CD4-positive, alpha-beta T cell treated with Interleukin-6 at 100 ng/mL for 8 hours (primary cell): Measurements from ENCODE around the gene PDIK1L.

Source experiments
- DNase-seq: peaks from one replicate; pipeline ENCODE4 v3.0.0-alpha.2; 2020; ENCODE audit warnings: mixed read lengths, low spot score

Gene PDIK1L

GRCh38 chr1:26155370-26156284 lies 44.0 kb downstream of the PDIK1L start:
- no peak for DNase-seq

- no peak for DNase-seq
Measured at GRCh38 chr1:26156285-26157038, 44.8 kb downstream of the PDIK1L start.

GRCh38 chr1:26158271-26158907 lies 46.8 kb downstream of the PDIK1L start:
- DNase-seq: no peak

GRCh38 chr1:26158908-26159742 lies 47.5 kb downstream of the PDIK1L start, which contains the start of gene FAM110D:
Gene FAM110D (plus strand): TSS chr1:26159079. CDS start chr1:26161292, 2,213 bp downstream.
- no peak for DNase-seq

GRCh38 chr1:26159743-26160039 lies 48.1 kb downstream of the PDIK1L start:
- DNase-seq: no peak

- DNase-seq: no peak
Measured at GRCh38 chr1:26160527-26161414, 49.1 kb downstream of the PDIK1L start.

- no peak for DNase-seq
Measured at GRCh38 chr1:26161415-26162219, 50.0 kb downstream of the PDIK1L start.

- no peak for DNase-seq
Measured at GRCh38 chr1:26162220-26162709, 50.6 kb downstream of the PDIK1L start.

- DNase-seq: no peak
Measured at GRCh38 chr1:26163684-26164035, 52.0 kb downstream of the PDIK1L start.

- peak; percentile 31 for DNase-seq
Measured at GRCh38 chr1:26164036-26164860, 52.6 kb downstream of the PDIK1L start.

- DNase-seq: no peak
Measured at GRCh38 chr1:26164861-26165842, 53.5 kb downstream of the PDIK1L start.

GRCh38 chr1:26166719-26167281 lies 55.2 kb downstream of the PDIK1L start:
- DNase-seq: no peak

- no peak for DNase-seq
Measured at GRCh38 chr1:26168410-26169197, 57.0 kb downstream of the PDIK1L start, which contains the start of gene C1orf232. Gene C1orf232 (minus strand): TSS chr1:26168963. CDS start chr1:26168499, 464 bp downstream.

GRCh38 chr1:26169198-26169554 lies 57.6 kb downstream of the PDIK1L start:
- DNase-seq: no peak

GRCh38 chr1:26169669-26170471 lies 58.2 kb downstream of the PDIK1L start, which contains the start of gene ZNF593:
Gene ZNF593 (plus strand): TSS chr1:26169908. CDS start chr1:26169984, 76 bp downstream.
- DNase-seq: peak; percentile 83

- DNase-seq: no peak
Measured at GRCh38 chr1:26170472-26170821, 58.8 kb downstream of the PDIK1L start.
